Retinal pigment epithelial cell (primary cell): ENCODE measurements around the gene FSTL4.

Experiments used
- DNase-seq: peaks from one replicate; pipeline ENCODE4 v3.0.0-alpha.2; 2010; ENCODE audit warnings: low read depth
- H3K4me3 ChIP-seq: 2 replicates; pipeline ENCODE4 v1.5.1; 2011; ENCODE audit warnings: mild to moderate bottlenecking, low read length, control low read depth, moderate library complexity
- CTCF ChIP-seq: conservative IDR thresholded peaks from 2 replicates; pipeline ENCODE4 v1.5.1; 2011; ENCODE audit warnings: low read depth, low read length, control low read depth, inconsistent platforms

FSTL4 gene

GRCh38 chr5:133253671-133254070, 358.7 kb downstream of the FSTL4 start:
- no peak overlapping the region for H3K4me3 ChIP-seq
- no peak for TF ChIP-seq CTCF
- no peak for DNase-seq

- no peak for TF ChIP-seq CTCF
- H3K4me3 ChIP-seq = no peak overlapping the region
- no peak for DNase-seq
Measured at GRCh38 chr5:133253070-133253469, 359.3 kb downstream of the FSTL4 start.

- TF ChIP-seq CTCF = no peak
- H3K4me3 ChIP-seq = no peak overlapping the region
- DNase-seq = no peak
Measured at GRCh38 chr5:133252133-133252480, 360.2 kb downstream of the FSTL4 start.

GRCh38 chr5:133251296-133252132, 360.8 kb downstream of the FSTL4 start:
- TF ChIP-seq CTCF = no peak
- H3K4me3 ChIP-seq = no peak overlapping the region
- no peak for DNase-seq

GRCh38 chr5:133250527-133250926, 361.8 kb downstream of the FSTL4 start:
- TF ChIP-seq CTCF = no peak
- DNase-seq = no peak
- H3K4me3 ChIP-seq = no peak overlapping the region

- DNase-seq = no peak
- H3K4me3 ChIP-seq = no peak overlapping the region
- no peak for TF ChIP-seq CTCF
Measured at GRCh38 chr5:133249593-133249992, 362.7 kb downstream of the FSTL4 start.
